Measurements from ENCODE around the gene MUTYH.

Gene MUTYH

GRCh38 chr1:45282351-45282750 is 57.9 kb downstream of the MUTYH start:
- no peak overlapping the region for H3K4me3 ChIP-seq (replicated peaks in 1 of 2; ENCODE audit: low read depth in 2 of 2, low read length in 2 of 2)
- no peak for TF ChIP-seq CTCF (IDR thresholded peaks at IDR 0.05; ENCODE audit: low read depth, low read length)
- peak; percentile 37 to 55 for DNase-seq (ENCODE audit: low read depth in 2 of 2)

Measured in cardiac fibroblast (primary cell).